ENCODE measurements around the gene USF2.
A peak's percentile ranks its signal among the peaks of the same experiment; 100 is the strongest.
"Not testable (repeated sequence)": the region's sequence is repeated elsewhere in the genome, so short reads cannot be mapped to it uniquely, and the experiment has no call there.

USF2 gene

GRCh38 chr19:35266520-35267352 is 2.0 kb upstream of the USF2 start:
- DNase-seq, result no peak

- DNase-seq, result peak; percentile 42
These were observed 1.4 kb upstream of the USF2 start for GRCh38 chr19:35267353-35267817.

DNA sequence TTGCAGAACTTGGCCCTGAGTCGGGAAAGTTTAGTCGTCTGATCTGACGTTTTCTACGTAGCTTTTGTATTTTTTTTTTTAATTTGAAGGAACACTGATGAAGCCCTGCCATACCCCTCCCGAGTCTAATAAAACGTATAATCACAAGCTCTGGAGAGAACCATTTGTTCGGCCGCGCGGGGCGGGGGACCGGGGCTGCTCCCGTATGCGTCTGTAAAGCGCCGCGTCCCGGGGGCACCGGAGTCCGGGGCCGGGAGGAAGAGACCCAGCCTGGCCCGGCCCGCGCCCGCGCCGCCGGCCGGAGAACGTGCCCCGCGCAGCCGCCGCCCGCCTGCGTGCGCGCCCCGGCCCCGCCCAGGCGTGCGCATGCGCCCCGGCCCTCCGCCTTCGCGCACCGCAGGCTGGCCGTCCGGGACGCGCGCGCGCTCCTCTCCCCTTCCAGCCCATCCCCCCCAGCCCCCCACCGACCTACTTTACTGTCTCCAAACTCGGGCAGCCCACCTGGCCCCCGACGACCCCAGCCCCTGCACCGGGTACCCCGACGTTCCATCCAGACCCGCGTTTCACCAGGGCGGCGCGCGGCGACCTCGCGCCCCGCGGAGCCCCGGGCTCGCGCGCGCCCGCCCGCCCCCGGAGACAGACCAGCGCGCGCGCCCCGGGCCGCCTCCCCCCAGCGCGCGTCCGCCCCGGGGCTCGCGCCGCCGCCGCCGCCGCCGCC is 785 bp upstream of the USF2 start:
- peak; percentile 72 for DNase-seq

DNA sequence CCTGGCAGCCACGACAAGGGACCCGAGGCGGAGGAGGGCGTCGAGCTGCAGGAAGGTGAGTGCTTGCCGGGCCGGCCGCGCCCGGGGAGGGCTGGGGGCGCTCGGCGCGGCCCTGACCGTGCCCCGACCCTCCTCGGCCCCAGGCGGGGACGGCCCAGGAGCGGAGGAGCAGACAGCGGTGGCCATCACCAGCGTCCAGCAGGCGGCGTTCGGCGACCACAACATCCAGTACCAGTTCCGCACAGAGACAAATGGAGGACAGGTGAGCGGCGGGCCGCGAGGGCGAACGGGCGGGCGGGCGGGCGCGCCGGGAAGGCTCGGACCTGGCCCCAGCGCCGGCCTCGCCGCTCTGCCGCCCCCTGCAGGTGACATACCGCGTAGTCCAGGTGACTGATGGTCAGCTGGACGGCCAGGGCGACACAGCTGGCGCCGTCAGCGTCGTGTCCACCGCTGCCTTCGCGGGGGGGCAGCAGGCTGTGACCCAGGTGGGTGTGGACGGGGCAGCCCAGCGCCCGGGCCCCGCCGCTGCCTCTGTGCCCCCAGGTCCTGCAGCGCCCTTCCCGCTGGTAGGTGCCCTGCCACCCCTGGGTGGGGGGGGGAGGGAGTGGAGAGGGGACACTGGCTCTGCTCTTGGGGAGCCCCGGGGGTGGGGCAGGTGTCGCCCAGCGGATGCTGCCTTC is 816 bp downstream of the USF2 start:
- peak; percentile 75 for DNase-seq

- no peak for DNase-seq
These were observed 1.6 kb downstream of the USF2 start for GRCh38 chr19:35270381-35270811.

- no peak for DNase-seq
These were observed 2.8 kb downstream of the USF2 start for GRCh38 chr19:35271546-35271945.

GRCh38 chr19:35272122-35272719 is 3.5 kb downstream of the USF2 start:
- DNase-seq, result no peak

DNA sequence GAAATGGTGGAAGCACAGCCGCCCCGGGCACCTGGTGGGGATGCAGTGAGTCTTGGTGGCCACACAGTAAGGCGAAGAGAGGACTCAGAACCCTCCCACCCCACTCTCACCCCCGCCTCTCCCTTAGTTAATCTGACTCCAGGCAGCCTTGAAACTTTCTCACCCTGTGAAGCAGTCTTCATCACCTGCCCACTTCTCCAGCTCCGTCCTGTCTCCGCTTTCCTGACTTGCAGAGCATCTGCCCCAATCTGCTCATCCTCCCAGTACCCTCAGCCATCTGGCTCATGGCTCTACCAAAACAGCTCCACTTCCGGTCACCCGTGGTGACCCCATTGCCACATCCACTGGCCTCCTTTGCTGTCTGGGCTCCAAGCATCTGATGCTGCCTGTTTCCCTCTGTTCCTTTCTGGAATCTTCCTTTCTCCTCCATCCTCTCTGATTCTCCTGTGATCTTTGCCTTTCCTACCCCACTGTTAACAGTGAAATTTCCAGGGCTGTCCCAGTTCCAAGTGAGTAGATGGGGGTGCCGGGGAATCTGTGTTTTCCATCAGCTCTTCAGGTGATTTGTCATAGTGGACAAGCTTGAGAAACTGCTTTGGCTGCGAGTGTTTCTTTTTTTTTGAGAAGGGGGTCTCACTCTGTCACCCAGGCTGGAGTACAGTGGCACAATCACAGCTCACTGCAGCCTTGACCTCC is 4.3 kb downstream of the USF2 start:
- DNase-seq, result no peak

GRCh38 chr19:35273686-35274259 is 5.0 kb downstream of the USF2 start:
- no peak for DNase-seq

- DNase-seq, result no peak
These were observed 5.6 kb downstream of the USF2 start for GRCh38 chr19:35274323-35274722.

GRCh38 chr19:35276706-35277281 is 8.0 kb downstream of the USF2 start:
- no peak for DNase-seq

GRCh38 chr19:35278578-35279284 is 10.0 kb downstream of the USF2 start:
- DNase-seq, result no peak

GRCh38 chr19:35279374-35279773 is 10.6 kb downstream of the USF2 start:
- no peak for DNase-seq

DNA sequence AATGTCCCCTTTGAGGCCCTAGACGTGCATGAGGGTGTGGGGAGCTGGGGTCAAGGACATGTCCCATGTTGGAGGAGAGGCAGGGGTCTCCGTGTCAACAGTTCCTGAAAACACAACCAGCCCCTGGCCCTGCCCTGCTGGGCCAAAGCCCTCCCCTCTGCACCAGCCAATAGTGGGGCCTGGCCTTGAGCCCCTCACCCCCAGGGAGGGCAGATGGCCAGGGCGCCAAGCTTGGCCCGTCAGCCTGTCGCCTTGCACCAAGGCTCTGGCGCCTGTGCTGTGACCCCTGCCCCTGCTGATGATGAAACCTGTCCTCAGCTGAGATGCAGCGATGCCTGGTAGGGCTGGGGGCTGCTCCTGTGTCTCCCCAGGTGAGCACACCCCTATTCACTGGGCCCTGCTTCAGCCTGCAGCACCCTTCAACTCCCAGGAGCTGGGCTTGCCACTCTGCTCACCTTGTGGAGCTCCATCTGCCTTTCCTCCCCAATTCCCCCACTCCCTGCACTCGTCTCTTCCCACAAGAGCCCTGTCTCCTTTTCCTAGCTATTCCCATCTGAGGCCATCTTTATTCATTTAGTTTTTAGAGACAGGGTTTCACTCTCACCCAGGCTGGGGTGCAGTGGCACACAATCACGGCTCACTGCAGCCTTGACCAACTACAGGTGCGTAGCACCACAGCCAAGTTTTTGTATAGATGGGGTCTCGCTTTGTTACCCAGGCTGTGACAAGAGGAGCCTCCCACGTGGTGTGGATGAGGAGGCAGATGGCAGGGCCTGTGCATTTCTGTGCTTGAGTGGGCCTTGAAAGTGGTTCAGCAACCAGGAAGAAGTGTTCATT is 11.4 kb downstream of the USF2 start:
- DNase-seq, result no peak

GRCh38 chr19:35281303-35281702 is 12.5 kb downstream of the USF2 start:
- no peak for DNase-seq

DNA sequence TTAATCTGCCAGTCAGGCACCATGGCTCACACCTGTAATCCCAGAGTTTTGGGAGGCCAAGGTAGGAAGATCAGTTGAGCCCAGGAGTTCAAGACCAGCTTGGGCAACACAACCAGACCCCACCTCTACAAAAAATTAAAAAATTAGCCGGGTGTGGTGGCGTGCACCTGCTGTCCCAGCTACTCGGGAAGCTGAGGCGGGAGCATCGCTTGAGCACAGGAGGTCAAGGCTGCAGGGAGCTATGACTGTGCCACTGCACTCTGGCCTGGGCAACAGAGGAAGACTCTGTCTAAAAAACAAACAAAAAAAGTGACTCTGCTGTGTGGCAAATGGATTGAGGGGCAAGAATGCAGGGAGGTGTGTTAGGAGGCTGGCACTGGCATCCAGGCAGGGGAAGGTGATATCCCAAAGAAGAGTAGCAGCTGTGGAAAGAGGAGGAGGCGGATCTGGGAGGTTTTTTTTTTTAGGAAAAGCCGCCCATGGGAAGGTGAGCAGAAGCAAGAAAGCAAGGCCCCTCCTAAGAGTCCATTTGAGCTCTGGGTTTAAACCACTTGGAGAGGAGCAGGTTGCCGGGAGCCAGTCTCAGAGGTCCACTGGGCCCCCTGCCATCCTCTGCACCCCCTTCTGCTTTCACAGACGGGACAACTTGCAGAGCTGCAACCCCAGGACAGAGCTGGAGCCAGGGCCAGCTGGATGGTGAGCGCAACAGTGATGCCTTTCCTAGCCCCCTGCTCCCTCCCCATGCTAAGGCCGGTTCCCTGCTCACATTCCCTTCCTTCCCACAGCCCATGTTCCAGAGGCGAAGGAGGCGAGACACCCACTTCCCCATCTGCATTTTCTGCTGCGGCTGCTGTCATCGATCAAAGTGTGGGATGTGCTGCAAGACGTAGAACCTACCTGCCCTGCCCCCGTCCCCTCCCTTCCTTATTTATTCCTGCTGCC is 15.7 kb downstream of the USF2 start:
- DNase-seq, result no peak

DNA sequence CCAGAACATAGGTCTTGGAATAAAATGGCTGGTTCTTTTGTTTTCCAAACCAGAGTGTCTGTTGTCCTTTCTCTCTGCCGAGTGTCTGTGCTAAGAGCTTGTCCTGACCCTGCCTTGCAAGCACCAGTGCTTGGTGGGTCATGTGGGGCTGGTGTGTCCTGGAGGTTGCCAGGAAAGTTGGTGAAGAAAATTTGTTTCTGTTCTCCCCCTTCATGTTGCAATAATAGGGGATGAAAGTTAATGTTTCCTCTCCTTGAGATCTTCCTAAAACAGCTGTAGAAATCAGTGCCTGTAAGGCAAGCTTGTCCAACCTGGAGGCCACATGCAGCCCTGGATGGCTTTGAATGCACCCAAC is 16.3 kb downstream of the USF2 start:
- no peak for DNase-seq

GRCh38 chr19:35285465-35285864 is 16.7 kb downstream of the USF2 start:
- not testable (repeated sequence) for DNase-seq

GRCh38 chr19:35286101-35286500 is 17.3 kb downstream of the USF2 start:
- not testable (repeated sequence) for DNase-seq
